Neural progenitor cell (in vitro differentiated cells): Measurements from ENCODE around the gene CIC.

Source experiments
- EZH2 ChIP-seq: fragments of 200-600 bp; sonication (generic); IDR thresholded peaks from 2 replicates; pipeline ENCODE4 v1.6.1; 2017; ENCODE audit warnings: antibody characterized with exemption, mild to moderate bottlenecking, moderate library complexity
- EZH2phosphoT487 ChIP-seq: fragments of 200-600 bp; sonication (generic); IDR thresholded peaks from 2 replicates; pipeline ENCODE4 v1.6.1; 2017; ENCODE audit warnings: antibody characterized with exemption
- TF ChIP-seq, protein P1 (sequence below): fragments of 200-600 bp; sonication (generic); IDR thresholded peaks from 2 replicates; pipeline ENCODE4 v1.5.1; 2017; ENCODE audit warnings: antibody characterized with exemption, mild to moderate bottlenecking

DNA sequence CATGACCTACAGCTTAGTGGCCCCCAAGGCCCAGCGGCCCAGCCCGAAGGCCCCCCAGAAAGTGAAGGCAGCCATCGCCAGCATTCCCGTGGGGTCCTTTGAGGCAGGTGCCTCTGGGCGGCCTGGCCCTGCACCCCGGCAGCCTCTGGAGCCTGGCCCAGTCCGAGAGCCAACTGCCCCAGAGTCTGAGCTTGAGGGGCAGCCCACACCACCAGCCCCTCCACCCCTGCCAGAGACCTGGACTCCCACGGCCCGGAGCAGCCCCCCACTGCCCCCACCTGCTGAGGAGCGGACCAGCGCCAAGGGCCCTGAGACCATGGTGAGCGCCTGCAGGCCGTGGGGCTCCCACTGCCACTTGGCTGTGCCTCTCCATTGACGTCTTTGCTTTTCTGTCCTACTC is 23.9 kb downstream of the CIC start:
- TF ChIP-seq, protein P1, sequence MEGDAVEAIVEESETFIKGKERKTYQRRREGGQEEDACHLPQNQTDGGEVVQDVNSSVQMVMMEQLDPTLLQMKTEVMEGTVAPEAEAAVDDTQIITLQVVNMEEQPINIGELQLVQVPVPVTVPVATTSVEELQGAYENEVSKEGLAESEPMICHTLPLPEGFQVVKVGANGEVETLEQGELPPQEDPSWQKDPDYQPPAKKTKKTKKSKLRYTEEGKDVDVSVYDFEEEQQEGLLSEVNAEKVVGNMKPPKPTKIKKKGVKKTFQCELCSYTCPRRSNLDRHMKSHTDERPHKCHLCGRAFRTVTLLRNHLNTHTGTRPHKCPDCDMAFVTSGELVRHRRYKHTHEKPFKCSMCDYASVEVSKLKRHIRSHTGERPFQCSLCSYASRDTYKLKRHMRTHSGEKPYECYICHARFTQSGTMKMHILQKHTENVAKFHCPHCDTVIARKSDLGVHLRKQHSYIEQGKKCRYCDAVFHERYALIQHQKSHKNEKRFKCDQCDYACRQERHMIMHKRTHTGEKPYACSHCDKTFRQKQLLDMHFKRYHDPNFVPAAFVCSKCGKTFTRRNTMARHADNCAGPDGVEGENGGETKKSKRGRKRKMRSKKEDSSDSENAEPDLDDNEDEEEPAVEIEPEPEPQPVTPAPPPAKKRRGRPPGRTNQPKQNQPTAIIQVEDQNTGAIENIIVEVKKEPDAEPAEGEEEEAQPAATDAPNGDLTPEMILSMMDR: no peak
- TF ChIP-seq EZH2: no peak
- no peak for TF ChIP-seq EZH2phosphoT487
